ENCODE results near the gene LUZP2.

The LUZP2 gene

DNA sequence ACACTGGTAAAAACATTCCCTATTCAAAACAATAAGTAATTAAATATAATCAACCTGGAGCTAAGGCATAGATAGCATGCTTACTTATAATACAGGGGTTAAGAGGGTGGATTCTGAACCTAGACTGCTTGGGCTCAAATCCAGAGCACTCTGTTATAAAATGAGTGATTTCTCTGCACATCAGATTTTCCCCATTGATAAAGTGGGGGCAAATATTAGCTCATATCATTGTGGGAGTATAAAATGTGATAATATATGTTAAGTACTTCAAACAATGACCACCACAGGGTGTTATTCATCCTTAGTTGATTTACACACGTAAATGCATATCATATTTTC lies 139.4 kb downstream of the LUZP2 start:
- DNase-seq: no peak

DNA sequence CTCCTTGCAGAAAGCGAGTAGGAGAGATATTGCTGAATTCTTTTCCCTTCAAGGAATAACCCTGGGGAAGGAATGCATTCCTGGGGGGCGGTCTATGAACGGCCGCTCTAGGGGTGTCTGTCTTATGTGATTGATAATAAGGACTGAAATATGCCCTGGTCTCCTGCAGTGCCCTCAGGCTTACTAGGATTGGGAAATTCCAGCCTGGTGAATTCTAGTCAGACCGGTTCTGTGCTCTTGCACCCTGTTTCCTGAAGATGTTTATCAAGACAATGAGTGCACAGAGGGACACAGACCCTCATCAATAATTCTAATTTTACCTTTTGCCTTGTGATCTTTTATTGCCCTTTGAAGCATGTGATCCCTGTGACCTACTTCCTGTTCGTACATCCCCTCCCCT lies 140.7 kb downstream of the LUZP2 start:
- DNase-seq: no peak

DNA sequence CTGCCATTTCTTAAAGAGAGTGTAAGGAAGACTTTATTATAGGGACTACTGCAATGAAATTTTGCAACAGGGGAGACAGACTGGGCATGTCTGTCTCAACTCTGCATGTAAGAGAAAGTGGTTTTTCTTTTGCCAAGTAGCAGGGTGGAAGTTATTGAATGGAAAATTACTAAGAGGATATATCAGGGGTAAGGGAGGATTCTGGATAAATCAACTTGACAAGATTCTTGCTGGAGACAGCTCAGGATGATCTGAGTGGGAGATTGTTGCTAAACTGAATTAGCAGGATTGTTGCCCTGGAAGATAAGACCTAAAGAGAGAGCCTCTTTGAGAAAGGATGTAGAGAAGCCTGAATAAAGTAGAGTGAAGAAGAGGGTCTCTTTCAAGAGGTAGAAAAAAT lies 145.8 kb downstream of the LUZP2 start:
- no peak for DNase-seq

DNA sequence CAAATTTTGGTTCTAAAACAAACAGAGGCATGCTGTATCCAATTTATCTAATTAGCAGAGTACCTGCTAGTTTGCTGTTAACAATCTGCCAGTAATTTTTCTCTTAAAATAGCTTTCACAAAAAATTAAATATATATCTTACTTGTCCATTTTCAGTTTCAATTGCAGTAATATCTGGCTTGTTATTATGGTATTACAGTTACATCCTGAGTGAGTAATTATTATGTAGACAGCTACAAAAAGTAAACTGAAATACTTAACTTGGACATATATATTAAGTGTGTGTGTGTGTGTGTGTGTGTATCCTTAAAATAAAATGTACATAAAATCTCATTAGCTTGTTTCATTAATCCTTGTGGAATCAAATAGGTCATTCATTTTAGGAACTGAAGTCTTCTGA lies 148.7 kb downstream of the LUZP2 start:
- DNase-seq: no peak

DNA sequence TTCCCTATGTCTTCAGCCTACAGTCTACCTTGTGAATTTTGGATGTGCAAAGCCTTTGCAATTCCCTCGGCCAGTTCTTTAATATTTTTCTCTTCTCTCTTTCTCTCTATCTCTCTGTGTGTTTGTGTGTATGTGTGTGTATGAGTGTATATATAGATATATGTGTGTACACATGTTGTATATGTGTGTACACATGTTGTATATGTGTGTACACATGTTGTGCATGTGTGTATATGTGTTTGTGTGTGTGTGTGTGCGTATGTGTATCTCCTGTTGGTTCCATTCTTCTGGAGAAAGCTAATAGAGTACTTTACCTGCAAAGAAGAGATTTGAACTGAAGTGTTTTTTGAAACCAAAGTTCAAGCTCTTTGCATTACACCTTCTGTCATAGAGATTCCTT lies 155.0 kb downstream of the LUZP2 start:
- no peak for DNase-seq

DNA sequence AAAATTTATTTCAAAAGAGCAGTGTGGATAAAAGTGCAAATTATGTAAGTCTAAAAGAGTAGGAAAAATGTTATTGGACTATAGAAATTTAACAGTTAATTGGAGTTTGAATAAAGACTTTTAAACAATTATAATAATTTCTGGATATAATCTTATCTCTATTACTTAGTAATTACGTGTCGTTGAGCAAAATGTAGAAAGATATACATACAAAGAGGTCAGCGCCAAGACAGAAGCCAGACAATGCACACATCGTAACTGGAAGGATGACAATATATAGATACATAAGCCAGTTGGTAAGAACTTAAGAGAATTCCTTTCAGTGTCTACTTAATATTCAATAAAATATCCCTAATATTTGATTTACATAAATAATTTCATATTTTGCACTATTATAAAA lies 157.0 kb downstream of the LUZP2 start:
- DNase-seq: no peak

DNA sequence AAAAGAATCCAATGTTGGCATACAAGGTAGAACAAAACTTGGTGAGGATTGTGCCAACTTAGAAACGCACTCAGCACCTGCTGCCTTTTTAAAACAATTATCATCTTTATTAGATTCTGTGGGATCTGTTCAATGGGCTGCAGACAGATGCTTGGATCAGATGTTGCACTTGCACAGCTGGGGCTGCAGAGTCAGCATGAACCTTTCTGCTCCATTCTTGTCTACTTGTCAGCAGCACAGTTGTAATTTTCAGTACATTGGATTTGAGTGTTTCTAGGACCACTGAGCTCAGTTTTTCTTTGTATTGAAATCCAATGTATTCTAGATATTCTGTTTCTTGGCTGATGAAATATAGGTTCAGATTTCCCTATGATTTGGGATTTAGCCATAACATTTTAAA lies 164.5 kb downstream of the LUZP2 start:
- no peak for DNase-seq

DNA sequence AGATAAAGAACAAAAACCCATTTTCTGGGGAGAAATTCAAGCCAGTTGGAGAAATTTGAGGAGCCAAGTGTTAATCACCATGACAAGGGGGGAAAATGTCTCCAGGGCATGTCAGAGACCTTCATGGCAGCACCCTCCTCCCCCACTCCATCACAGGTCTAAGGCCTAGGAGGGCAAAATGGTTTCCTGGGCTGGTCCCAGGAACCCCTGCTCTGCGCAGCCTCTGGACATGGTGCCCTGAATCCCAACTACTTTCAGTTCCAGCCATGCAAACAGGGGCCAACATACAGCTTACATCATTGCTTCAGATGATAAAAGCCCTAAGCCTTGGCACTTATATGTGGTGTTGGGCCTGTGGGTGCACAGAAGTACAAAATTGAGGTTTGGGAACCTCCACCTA lies 167.5 kb downstream of the LUZP2 start:
- no peak for DNase-seq

DNA sequence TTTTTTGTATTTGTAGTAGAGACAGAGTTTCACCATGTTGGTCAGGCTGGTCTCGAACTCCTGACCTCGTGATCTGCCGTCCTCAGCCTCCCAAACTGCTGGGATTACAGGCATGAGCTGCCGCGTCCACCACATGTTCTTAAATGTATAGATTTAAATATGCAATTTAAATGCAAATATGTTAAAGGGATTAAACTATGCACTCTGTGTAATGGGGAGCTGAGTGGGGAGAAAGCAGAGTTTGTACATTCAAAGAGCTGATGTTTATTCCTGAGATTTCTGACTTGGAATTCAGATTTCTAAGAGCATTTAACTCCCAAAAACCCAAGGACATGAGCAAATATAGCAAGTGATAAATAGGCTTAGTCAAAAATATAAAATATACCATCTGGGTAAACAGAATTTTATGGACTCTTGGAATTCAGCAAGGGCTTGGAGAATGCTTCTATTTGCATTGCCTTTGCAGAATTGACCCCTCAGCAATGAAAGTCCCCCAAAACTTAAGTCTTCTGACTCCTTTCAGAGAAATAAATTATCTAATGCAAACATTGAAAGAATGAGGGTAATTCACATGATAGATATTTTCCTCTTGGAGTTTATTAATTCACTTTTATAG lies 170.6 kb downstream of the LUZP2 start:
- no peak for DNase-seq

DNA sequence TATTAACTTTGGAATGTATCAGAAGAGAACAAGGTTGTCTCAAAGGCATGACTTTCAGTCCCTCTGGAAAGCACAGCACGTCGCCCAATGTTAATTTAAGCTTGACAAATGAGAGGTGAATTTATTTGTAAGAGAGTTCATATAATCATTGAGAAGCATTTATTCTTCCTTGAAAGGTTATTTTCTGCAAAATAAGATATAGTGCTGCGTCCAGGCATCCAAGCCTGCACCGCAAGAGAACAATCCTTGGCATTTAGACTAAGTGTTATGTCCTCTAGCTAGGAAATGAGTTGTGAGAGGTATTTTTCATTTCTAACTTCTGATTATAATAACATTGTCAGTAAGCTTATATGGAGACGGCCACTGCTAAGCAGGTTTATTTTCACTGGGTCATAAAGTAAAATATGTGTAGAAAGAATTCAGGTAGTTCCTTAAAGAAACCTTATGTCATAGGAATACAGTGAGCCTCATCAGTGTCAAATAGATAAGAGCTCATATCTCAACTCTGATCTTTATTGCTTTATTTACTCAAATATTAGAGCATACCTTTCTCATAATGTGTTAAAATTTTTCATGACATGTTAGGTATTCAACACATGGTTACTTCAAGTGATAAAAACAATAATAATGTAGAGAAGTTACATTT lies 182.0 kb downstream of the LUZP2 start:
- DNase-seq: no peak

DNA sequence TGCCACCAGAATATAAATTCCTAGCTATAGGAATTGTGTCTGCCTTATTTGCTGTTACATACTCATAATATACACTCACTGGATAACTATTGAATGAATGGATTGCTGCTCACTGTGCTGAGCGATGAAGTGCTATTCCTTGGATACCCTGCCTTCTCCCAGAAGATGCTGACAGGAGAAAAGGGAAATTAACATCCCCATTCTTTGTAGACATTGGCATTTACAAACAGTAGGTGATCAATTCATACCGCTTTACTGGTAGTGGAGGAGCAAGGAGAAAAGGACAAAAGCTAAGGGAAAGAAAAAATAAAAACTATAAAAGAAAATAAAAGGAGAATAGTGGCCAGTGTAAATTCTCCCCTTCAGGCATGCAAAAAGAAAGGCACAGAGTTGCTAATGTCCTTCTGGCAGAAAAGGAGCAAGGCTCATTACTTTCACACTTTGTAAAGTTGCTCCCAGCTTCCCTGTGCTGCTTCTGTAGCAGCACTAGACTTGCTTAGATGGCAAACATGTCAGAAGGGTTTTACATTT lies 183.0 kb downstream of the LUZP2 start:
- DNase-seq: no peak

DNA sequence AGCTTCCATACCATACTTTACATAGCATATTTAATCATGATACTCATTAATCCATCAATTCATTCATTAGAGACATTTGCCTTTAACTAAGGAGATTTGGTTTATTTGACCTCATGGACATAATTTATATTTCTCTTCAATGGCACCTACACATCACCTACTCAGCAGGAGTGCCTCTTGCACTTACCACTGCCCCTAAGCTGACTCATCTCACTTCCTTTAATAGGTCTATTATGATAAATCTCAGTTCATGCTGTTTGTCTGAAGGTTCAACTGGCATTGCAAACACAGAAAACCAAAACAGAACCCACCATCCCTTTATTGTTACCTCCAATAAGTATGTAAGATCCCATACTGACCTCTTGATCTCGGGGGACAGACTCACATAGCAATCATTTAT lies 186.7 kb downstream of the LUZP2 start:
- no peak for DNase-seq

DNA sequence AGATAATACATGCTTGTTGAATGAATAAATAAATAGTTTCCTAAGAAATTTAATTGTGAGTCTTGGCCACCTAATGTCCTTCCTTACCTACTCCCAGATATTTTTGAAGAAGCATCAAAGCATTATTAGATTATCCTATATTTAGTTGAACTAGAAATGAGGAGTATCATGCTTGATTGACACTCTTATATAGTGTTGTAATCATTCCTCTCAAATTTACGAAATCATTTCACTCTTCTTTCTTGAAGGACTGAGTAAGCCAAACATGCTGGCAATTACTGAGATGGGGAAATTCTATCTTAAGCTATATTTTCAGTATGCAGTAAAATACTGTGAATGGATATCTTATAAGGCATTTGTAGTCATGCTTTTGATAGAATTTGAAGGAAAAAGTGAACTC lies 189.0 kb downstream of the LUZP2 start:
- DNase-seq: no peak

DNA sequence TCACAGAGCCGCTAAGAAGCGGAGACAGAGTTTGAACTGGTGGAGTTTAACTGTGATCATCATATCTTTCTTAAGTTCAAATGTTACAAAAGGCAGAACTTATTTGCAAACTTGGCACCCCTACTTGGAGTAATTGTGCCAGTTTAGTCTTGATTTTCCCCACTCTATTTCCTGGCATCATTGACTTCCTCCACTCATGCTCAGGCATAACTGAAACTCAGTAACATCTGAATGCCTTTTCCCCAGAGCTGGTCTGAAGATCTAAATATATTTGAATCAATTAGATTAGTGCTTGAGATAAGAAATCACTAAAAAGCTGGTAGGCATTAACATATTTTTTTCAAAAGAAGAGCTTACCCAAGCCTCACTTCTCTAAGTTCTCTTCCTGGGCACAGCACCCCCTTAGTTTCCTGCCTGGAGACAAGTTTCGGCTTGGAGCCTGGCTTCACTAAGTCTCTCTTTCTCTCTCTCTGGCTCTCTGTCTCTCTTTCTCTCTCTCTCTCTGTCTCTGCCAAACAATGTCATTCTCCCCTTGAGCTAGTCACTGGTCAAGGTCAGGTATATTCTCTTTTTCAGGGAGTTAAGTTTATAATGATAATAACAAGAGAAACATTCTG lies 190.8 kb downstream of the LUZP2 start:
- DNase-seq: no peak

DNA sequence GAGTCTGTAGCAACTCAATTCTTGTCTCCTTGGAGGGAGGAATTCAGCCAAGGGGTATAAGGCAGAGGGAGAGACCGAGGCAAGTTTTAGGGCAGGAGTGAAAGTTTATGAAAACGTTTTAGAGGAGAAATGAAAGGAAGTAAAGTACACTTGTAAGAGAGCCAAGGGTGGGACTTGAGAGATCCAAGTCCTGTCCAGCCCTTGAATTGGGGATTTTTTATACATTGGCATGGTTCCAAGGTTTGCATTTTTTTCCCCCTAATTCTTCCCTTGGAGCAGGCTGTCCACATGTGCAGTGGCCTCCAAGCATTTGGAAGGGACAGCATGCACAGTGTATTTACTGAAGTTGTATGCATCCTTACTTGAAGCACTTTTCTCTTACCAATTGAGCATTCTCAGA lies 192.1 kb downstream of the LUZP2 start:
- DNase-seq: no peak

DNA sequence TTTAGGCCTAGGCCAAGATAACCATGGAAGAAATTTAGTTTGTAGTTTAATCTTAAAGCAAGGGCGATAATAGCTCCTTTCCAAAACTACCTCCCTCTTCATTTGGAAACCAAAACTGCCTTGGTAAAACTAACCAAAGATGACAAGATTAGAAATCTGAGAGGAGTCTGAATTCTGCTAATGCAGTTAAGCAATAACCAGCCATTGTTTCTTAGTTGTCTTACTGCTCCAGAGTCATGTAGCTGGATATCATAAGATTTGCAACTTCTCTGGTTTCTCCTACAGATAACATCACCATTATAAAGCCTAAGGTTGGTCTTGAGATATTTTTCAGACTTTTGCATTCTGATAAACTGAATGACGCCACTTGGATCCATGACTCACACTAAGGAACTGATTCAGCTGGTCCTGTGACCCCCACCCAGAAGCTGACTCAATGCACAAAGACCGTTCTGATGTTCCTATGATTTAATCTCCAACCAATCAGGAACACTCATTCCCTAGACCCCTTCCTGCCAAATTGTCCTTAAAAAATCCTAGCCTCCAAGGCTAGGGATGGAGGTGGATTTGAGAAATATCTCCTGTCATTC lies 200.8 kb downstream of the LUZP2 start:
- no peak for DNase-seq

DNA sequence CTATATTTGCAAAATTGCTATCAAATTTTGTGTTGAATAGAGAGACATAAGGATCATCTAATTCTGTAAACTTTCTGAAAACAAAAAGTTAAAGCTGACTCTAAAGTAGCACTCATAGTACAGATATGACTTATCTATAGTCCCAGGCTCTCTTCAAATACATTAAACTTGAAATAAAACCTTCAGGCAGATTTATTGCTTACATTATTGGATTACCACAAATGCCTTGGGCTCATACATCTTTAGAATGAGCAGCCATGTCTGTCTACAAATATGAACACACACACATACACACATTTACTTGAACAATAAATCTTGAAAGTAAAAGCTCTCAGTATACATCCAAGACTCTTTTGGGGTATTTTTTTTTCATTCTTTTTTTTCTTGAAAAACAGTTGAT lies 207.9 kb downstream of the LUZP2 start:
- DNase-seq: no peak

DNA sequence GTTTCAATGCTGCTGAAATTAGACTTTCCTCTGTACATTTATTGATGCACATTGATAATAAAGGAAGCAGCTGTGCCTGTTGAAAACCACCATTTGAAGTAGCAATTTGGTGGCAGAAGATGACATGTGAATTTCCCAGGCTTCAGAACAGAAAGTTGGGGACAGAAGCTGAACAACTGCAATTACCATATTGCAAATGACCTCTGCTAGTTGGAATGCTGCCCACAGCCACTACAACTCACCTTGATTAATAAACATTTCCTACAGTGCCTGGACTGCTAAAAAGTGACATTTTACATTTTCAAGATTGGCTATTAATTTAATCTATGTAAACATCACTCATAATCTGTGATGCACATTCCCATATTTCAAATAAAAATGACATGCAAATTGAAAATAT lies 208.6 kb downstream of the LUZP2 start:
- no peak for DNase-seq

DNA sequence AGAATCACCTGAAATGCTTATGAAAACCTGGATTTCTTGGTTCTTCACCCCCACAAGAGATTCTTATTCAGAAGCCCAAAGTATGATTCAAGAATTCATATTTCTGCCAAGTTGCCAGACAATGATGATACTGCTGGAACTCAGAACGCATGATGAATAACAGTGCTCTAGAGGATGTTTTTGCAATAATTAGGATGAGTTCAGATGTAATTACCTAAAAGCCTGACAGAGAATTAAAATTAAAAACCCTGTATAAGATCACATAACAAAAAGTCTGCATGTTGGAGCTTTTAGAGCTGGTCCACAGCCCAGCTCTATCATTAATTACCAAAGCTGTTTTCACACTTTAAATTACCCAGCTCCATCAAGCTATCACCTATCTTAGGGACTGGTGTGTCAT lies 211.8 kb downstream of the LUZP2 start:
- DNase-seq: no peak

DNA sequence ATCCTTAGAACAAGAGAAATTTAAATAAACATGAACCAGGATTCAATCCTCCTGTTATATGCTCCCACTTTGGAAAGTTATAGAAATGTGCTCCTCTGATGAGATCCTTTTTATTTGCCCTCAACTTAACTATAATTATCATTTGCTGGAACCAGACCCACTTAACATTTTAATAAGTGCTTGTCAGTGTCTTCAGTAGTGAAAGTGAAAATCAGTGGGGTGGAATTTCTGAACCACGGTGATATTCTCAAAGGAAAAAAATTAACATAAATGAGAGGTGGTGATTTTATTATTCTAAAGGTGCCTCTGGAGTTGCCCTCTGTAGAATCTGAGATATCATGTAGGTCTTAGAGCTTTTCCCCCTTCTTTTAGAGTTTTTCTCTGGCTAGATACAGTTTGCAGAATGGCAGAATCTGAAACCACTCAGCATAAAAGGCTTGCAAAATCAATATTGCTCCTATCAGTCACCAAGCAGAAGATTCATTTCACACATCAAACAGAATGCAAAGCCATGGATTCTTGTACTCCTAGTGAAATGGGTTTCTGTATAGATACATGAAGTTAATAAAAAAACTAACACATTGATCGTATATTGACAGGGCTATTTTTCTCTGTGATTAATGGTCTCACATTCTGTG lies 213.2 kb downstream of the LUZP2 start:
- DNase-seq: no peak

DNA sequence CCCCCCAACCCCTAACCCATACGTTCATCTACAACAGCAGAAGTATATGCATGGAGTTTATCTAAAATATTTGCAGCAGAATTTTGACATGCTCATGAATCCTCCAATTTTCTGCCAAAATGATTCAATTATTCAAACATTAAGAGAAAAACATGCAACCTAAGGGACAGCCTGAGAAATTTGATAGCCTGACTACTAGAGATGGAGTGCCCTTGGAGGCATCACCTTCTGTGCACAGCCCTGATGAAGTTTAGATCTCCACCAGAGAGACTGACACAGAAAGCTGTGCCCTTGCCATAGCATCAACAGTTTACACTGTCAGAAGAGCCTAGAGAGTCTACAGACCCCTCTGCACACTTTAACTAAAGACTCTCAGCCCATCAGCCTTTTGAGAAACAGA lies 217.7 kb downstream of the LUZP2 start:
- DNase-seq: no peak

DNA sequence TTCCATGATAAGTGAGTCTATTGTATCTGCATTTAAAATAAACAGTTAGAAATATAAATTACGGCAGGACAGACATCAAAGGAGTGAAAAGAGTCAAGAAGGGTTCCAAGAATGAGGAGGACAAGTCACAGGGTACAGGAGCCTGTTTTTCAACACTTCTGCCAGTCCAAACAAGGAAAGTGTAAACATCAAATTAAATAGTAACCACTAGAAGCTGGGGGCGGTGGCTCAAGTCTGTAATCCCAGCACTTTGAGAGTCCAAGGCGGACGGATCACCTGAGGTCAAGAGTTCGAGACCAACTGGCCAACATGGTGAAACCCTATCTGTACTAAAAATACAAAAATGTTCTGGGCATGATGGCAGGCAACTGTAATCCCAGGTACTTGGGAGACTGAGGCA lies 219.6 kb downstream of the LUZP2 start:
- DNase-seq: no peak

DNA sequence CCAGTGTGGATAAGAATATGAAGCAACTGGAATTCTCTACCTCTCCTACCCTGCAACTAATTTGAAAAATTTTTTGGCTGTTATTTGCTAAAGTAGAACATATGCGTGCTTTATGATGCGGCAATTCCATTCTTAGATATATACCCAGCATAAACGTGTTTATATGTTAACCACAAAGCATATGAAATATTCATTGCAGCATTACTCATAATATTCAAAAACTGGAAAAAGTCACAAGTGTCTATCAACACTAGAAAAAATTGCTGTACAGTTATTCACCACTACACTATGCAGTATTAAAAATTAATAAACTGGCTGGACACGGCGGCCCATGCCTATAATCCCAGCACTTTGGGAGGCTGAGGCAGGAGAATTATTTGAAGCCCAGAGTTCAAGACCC lies 226.4 kb downstream of the LUZP2 start:
- DNase-seq: no peak

DNA sequence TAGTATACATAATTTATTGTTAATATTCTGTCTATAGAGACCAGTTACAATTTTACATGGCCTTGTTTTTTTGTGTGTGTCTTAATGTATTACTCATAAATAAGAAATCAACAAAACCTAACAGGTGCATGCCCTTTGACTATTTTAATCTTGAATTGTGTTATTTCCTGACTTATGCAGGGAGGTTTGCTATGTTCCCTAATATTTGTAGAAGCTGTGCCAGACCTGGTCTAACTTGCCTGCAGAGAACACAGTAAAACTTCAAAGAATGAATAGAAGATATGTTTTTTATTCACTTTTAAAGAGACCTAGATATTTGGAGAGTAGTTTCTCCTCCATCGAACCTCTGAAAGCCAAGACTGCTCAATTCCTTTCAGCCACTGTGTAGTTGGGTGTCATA lies 234.7 kb downstream of the LUZP2 start:
- no peak for DNase-seq
